ENCODE results near the gene PGPEP1.
"Not testable (repeated sequence)": the region's sequence is repeated elsewhere in the genome, so short reads cannot be mapped to it uniquely, and the experiment has no call there.

Gene PGPEP1

GRCh38 chr19:18362934-18363542 is 22.6 kb downstream of the PGPEP1 start:
- FAIRE-seq (no peak), DNase-seq (ENCODE audit: insufficient read length, low spot score) (no peak)

- FAIRE-seq, result no peak
- no peak for DNase-seq (ENCODE audit: insufficient read length, low spot score)
Measured at GRCh38 chr19:18363787-18364186, 23.4 kb downstream of the PGPEP1 start.

- FAIRE-seq; DNase-seq (ENCODE audit: insufficient read length, low spot score): not testable (repeated sequence)
Measured at GRCh38 chr19:18364277-18364825, 24.0 kb downstream of the PGPEP1 start.

- FAIRE-seq (peak; percentile 81), DNase-seq (ENCODE audit: insufficient read length, low spot score) (peak; percentile 97)
Measured at GRCh38 chr19:18364826-18365528, 24.6 kb downstream of the PGPEP1 start.

- DNase-seq (ENCODE audit: insufficient read length, low spot score), result no peak
- no peak for FAIRE-seq
Measured at GRCh38 chr19:18366021-18366435, 25.6 kb downstream of the PGPEP1 start.

GRCh38 chr19:18368504-18369222 is 28.3 kb downstream of the PGPEP1 start:
- FAIRE-seq, result no peak
- no peak for DNase-seq (ENCODE audit: insufficient read length, low spot score)

- FAIRE-seq, result no peak
- DNase-seq (ENCODE audit: insufficient read length, low spot score), result no peak
Measured at GRCh38 chr19:18373407-18373891, 33.1 kb downstream of the PGPEP1 start.

- peak; percentile 98 for DNase-seq (ENCODE audit: insufficient read length, low spot score)
Measured at GRCh38 chr19:18373892-18374629, 33.7 kb downstream of the PGPEP1 start.

GRCh38 chr19:18377026-18377425 is 36.6 kb downstream of the PGPEP1 start:
- no peak for FAIRE-seq

More at GRCh38 chr19:18373892-18374629, 33.7 kb downstream of the PGPEP1 start:
- FAIRE-seq, result peak; percentile 89

GRCh38 chr19:18379803-18380747 is 39.7 kb downstream of the PGPEP1 start:
- peak; percentile 55 for DNase-seq (ENCODE audit: insufficient read length, low spot score)
- FAIRE-seq, result no peak

More at GRCh38 chr19:18377026-18377425, 36.6 kb downstream of the PGPEP1 start:
- no peak for DNase-seq (ENCODE audit: insufficient read length, low spot score)

- FAIRE-seq (no peak), DNase-seq (ENCODE audit: insufficient read length, low spot score) (no peak)
Measured at GRCh38 chr19:18380843-18381242, 40.4 kb downstream of the PGPEP1 start.

GRCh38 chr19:18383622-18384021 is 43.2 kb downstream of the PGPEP1 start:
- FAIRE-seq; DNase-seq (ENCODE audit: insufficient read length, low spot score): not testable (repeated sequence)

- no peak for DNase-seq (ENCODE audit: insufficient read length, low spot score)
- no peak for FAIRE-seq
Measured at GRCh38 chr19:18384775-18385174, 44.4 kb downstream of the PGPEP1 start.

- no peak for FAIRE-seq
- DNase-seq (ENCODE audit: insufficient read length, low spot score), result no peak
Measured at GRCh38 chr19:18385359-18385674, 44.9 kb downstream of the PGPEP1 start.

GRCh38 chr19:18385675-18386542 is 45.5 kb downstream of the PGPEP1 start, which contains the start of gene GDF15:
TSS of gene GDF15 (plus strand) at chr19:18386158. CDS start at chr19:18386190, 32 bp downstream.
- no peak for FAIRE-seq
- DNase-seq (ENCODE audit: insufficient read length, low spot score), result no peak

GRCh38 chr19:18386543-18387271 is 46.3 kb downstream of the PGPEP1 start:
- DNase-seq (ENCODE audit: insufficient read length, low spot score) (no peak), FAIRE-seq (no peak)

GRCh38 chr19:18388100-18388959 is 47.9 kb downstream of the PGPEP1 start:
- DNase-seq (ENCODE audit: insufficient read length, low spot score) (peak; percentile 86), FAIRE-seq (peak; percentile 89)

Measured in HTR-8/SVneo (cell line).